ENCODE data around the gene GLOD5.

GRCh38 chrX:48794340-48794910 lies 32.9 kb downstream of the GLOD5 start:
- TF ChIP-seq NFATC3 (IDR thresholded peaks at IDR 0.05) (no peak), ELF1 (tag; IDR thresholded peaks at IDR 0.05) (no peak), RAD21 (CRISPR knock-in tag; conservative IDR thresholded peaks at IDR 0.05 in 1 of 2, IDR thresholded peaks at IDR 0.05 in 1 of 2) (no peak), MAZ (CRISPR knock-in tag; conservative IDR thresholded peaks at IDR 0.05 in 1 of 2, IDR thresholded peaks at IDR 0.05 in 1 of 2) (no peak; a peak in 1 of 4 replicates), BHLHE40 (IDR thresholded peaks at IDR 0.05; ENCODE audit: low read length) (no peak; the same call in none of the 2 replicates), SMARCA5 (IDR thresholded peaks at IDR 0.05) (peak; percentile 58; the same call in 1 of the 2 replicates)
